Stimulated activated CD8-positive, alpha-beta memory T cell treated with anti-CD3 and anti-CD28 coated beads, Interleukin-4, amount 100 ng/mL, for 4 hours (primary cell): ENCODE data around the gene RNF113A.
"Not testable (repeated sequence)": the region's sequence is repeated elsewhere in the genome, so short reads cannot be mapped to it uniquely, and the experiment has no call there.

Experiments
- DNase-seq, 2 donors: peaks; one replicate each; pipeline ENCODE4 v3.0.0-alpha.2; 2020; ENCODE audit warnings: low read depth in 2 of 2, low spot score in 1 of 2

The RNF113A gene

DNA sequence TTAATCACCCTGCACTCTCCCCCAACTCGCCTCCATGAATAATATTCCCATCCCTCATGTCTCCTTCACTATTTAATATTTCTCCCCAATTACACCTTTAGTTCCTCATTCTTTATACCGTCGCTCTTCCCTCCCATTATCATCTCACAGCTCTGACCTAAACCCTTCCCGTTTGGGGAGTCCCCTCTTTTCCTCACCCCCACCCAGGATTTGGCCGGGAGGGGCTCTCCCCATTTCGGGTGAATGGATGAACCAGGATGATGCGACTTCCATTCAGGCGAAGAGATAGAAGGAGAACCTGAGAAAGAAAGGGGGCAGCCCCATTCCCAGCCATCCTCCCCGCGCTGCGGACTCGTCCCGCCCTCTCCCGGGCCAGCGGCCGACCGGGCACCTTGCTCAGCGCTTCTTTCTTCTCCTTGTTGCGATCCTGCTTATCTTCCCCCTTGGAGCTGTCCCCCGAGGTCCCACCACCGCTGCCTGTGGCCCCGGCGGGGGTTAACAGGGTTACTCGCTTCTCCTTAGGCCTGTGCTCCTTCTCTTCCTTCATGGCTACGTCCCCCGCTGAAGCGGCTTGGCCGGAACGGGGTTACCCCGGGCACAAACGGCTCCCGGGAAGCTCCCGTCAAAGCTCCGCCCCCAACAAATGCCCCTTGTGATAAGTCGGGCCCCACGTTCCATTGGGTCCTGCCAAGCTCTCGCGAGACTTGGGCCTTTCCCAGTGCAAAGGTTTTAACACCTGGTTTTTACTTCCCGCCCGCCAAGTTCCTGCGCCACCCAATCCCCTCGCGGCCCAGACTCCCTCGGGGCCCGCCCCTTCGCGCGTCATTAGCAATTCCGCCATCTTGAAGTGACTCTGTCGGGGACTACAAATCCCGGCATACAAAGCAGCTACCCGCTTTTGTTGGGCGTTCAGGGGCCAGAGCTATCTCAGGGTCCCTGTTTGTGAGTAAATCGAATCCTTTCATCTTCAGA is 18.9 kb downstream of the RNF113A start, which contains the start of gene UPF3B:
Gene UPF3B, minus strand, starts transcription at position 582 of the 972 bp plus-strand sequence. Its CDS starts 35 bp downstream, at position 547.
- DNase-seq = peak; percentile 79 to 92

DNA sequence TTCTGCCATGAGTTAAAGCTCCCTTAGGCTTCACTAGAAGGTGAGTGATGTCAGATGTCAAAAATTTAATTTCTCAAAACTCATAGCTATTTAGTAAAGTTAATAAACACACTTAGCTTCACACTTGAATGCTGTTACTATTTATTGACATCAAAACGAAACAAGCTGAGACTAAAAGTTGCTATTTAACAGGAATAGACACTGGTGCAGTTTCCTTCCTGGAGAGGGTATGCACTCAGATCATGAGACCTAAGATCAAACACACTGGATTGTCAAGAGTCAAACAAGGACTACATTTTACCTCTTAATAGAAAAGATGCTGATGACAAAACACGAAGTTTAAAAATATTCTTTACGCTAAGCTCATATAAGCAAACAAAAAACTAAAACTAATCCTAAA is 37.6 kb downstream of the RNF113A start:
- no peak for DNase-seq

DNA sequence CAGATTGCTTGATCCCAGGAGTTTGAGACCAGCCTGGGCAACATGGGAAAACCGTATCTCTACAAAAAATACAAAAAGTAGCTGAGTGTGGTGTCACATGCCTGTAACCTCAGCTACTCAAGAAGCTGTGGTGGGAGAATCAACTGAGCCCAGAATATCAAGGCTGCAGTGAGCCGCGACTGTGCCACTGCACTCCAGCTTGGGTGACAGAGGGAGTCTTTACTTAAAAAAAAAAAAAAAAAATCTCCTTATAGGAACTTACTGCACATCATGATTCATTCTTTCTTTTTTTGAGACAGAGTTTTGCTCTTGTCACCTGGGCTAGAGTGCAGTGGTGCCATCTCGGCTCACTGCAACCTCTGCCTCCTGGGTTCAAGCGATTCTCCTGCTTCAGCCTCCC is 43.1 kb downstream of the RNF113A start:
- DNase-seq = no peak

DNA sequence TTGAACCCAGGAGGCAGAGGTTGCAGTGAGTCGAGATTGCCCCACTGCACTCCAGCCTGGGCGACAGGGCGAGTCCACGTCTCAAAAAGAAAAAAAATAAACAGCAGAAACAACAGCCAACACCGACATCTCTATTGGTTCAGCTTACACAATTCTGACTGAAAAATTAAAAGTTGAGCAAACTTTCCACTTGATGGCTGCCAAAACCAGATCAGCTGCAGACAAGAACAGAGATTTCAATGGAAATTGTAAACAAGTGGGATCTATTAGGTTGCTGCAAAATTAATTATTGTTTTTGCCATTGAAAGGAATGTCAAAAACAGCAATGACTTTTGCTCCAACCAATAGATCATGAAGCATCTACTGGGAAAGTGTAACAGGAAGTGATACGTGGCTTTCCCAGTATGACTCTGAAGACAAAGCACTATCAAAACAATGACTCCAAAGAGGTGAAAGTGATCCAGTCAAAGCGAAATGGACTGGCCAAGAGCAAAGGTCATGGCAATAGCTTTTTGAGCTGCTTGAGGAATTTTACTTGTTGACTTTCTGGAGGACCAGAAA is 45.1 kb downstream of the RNF113A start:
- DNase-seq = no peak

DNA sequence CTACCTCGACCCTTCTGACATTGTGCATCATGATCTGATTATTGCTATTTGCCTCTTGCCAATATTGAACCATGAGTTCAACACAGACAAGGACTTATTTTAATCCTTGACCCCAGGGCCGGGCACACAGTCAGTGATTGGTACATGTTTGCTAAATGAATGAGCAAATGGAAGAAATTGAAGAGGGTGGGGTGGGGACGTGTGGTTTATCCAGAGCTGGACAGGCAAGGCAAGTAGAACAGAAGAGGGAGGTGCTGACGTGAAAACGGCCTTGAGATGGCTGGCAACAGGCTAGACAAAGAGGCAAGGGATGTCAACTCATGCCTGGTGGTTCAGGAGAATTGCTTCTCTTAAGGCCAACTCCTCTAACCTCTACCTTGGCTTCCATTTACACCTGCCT is 47.3 kb downstream of the RNF113A start:
- not testable (repeated sequence) for DNase-seq

DNA sequence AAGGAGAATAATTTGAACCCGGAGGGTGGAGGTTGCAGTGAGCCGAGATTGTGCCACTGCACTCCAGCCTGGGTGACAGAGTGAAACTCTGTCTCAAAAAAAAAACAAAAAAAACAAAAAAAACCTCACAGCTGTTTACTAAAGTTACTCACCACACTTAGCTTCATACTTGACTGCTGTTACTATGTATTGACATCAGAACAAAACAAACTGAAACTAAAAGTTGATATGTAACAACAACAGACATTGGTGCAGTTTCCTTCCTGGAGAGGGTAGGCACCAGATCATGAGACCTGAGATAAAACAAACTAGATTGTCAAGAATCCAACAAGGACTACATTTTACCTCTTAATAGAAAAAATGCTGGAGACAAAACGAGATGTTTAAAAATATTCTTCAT is 49.8 kb downstream of the RNF113A start:
- not testable (repeated sequence) for DNase-seq
